ENCODE data around the gene TCP11X1. TPM values are rescaled to one million over a fixed set of nuclear protein-coding genes. Genes with fewer than 3 reads are reported as not detected.
"Not testable (repeated sequence)": the region's sequence is repeated elsewhere in the genome, so short reads cannot be mapped to it uniquely, and the experiment has no call there.

Gene TCP11X1
- not detected for polyA plus RNA-seq (ENCODE audit: insufficient read length in 10 of 10)
- long read RNA-seq, donor 1, result 0 reads
- long read RNA-seq, donor 2, result 0 reads
- long read RNA-seq, donor 3, result 0 reads
- long read RNA-seq, donor 4, result 0 reads
- long read RNA-seq, donor 5, result 0 reads
- long read RNA-seq, donor 6, result 0 reads
- long read RNA-seq, donor 7, result 0 reads
- long read RNA-seq, donor 8, result 0 reads
- long read RNA-seq, donor 9, result 0 reads

GRCh38 chrX:102214986-102215385 is at the start of gene TCP11X1:
Gene TCP11X1 (plus strand): TSS chrX:102215301.
- not testable (repeated sequence) for DNase-seq

- DNase-seq, result no peak
Observed at GRCh38 chrX:102185967-102186720, 29.0 kb upstream of the TCP11X1 start.

GRCh38 chrX:102207940-102208339 is 7.2 kb upstream of the TCP11X1 start:
- not testable (repeated sequence) for DNase-seq

- DNase-seq, result not testable (repeated sequence)
Observed at GRCh38 chrX:102216497-102216896, 1.4 kb downstream of the TCP11X1 start.

DNA sequence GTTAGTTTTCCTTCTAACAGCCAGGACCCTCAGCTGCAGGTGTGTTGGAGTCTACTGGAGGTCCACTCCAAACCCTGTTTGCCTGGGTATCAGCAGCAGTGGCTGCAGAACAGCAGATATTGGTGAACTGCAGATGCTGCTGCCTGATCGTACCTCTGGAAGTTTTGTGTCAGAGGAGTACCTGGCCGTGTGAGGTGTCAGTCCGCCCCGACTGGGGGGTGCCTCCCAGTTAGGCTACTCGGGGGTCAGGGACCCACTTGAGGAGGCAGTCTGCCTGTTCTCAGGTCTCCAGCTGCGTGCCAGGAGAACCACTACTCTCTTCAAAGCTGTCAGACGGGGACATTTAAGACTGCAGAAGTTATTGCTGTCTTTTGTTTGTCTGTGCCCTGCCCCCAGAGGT is 20.6 kb downstream of the TCP11X1 start:
- not testable (repeated sequence) for DNase-seq

DNA sequence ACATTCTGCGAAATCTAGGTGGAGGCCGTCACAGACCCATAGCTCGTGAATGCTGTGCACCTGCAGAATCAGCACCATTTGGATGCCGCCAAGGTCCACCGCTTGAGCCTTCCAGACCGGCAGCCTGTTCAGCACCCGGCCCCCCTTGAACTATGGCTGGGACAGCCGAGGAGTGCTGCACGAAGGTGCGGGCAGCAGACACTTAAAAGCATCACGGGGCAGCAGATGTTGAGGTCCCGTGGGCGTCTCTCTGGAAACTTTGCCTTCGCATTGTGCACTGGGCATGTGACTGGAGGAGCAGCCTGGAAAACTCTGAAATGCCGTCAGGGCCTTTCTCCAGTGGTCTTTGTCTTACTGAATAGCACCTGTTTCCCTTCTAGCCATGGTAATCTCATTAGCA is 25.2 kb downstream of the TCP11X1 start:
- not testable (repeated sequence) for DNase-seq

- DNase-seq, result not testable (repeated sequence)
Observed at GRCh38 chrX:102246893-102247292, 31.8 kb downstream of the TCP11X1 start, which contains the start of gene NXF2. Gene NXF2 (plus strand): TSS chrX:102247167. CDS start chrX:102307079, 59,912 bp downstream.

DNA sequence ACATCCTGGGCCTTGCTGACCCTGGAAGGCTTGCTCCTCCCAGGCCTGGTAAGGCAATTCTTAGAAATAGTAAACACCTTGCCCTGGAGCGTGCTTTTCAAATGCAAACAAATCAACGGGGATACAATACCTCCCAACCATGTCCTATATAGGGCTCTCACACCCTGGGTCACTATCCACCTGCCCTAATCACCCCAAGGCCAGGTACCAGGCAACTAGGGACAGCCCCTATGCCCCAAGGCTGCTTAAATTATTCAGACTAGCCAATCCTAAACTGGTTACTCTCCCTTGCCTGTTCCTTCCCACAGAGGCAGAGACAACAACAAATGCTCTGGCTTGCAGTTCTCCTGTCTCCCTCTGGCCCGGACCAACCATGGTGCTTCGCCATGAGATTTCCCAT is 57.1 kb downstream of the TCP11X1 start:
- DNase-seq, result not testable (repeated sequence)

Other genes starting within 250 kb of the TCP11X1 start
- gene TCEAL2, start 89.6 kb upstream of the TCP11X1 start, polyA plus RNA-seq (ENCODE audit: insufficient read length in 10 of 10), result 1 to 10 TPM in 5 of 10 donors, under 1 TPM in 5; 0.40 to 2.5 (median 0.96) TPM
- not detected for gene TCEAL6, start 72.8 kb upstream of the TCP11X1 start, polyA plus RNA-seq (ENCODE audit: insufficient read length in 10 of 10)
- under 1 TPM in 6 of 10 donors, not detected in 4; 0.18 to 0.55 (median 0.24) TPM for gene BEX5, start 59.3 kb upstream of the TCP11X1 start, polyA plus RNA-seq (ENCODE audit: insufficient read length in 10 of 10)
- gene NXF2, start 31.9 kb downstream of the TCP11X1 start, polyA plus RNA-seq (ENCODE audit: insufficient read length in 10 of 10), result not detected
- gene NXF2B, start 224.7 kb downstream of the TCP11X1 start, polyA plus RNA-seq (ENCODE audit: insufficient read length in 10 of 10), result not detected

Measured in muscle of back (tissue), 13 donors.